Astrocyte (in vitro differentiated cells and primary cell): ENCODE measurements around the gene PDE6B. TPM values are rescaled to one million over a fixed set of nuclear protein-coding genes. Genes with fewer than 3 reads are reported as not detected.

ENCODE experiments used
- DNase-seq: peaks from one replicate; pipeline ENCODE4 v3.0.0-alpha.2; 2010; ENCODE audit warnings: low read depth
- FAIRE-seq: peaks from 2 replicates; lab custom pipeline; 2011; peaks lifted over from hg19 to GRCh38; lab: Jason Lieb, UNC
- H2AFZ ChIP-seq: 2 replicates; pipeline ENCODE4 v1.6.0; 2012; ENCODE audit warnings: low read depth, low read length, inconsistent platforms
- H3K27ac ChIP-seq: 2 replicates; pipeline ENCODE4 v1.5.1; 2011; ENCODE audit warnings: low read depth, low read length, inconsistent platforms
- H3K27me3 ChIP-seq: 2 replicates; pipeline ENCODE4 v1.6.0; 2011; ENCODE audit warnings: low read length, inconsistent platforms; ENCODE audit not compliant: insufficient read depth
- H3K36me3 ChIP-seq: 2 replicates; pipeline ENCODE4 v1.5.1; 2011; ENCODE audit warnings: low read length, inconsistent platforms; ENCODE audit not compliant: insufficient read depth
- H3K4me1 ChIP-seq: 2 replicates; pipeline ENCODE4 v1.5.1; 2011; ENCODE audit warnings: low read length, inconsistent platforms; ENCODE audit not compliant: insufficient read depth
- H3K4me2 ChIP-seq: 2 replicates; pipeline ENCODE4 v1.6.0; 2012; ENCODE audit warnings: low read length, inconsistent platforms
- H3K4me3 ChIP-seq: 2 replicates; pipeline ENCODE4 v1.5.1; 2011; ENCODE audit warnings: low read depth, mild to moderate bottlenecking, low read length, inconsistent platforms; ENCODE audit not compliant: insufficient read depth
- H3K79me2 ChIP-seq: 2 replicates; pipeline ENCODE4 v1.6.0; 2012; ENCODE audit warnings: mild to moderate bottlenecking, low read length, inconsistent platforms; ENCODE audit not compliant: insufficient read depth
- H3K9ac ChIP-seq: 2 replicates; pipeline ENCODE4 v1.6.0; 2012; ENCODE audit warnings: mild to moderate bottlenecking, low read length, inconsistent platforms
- H3K9me3 ChIP-seq: 2 replicates; pipeline ENCODE4 v1.5.1; 2012; ENCODE audit warnings: low read depth, mild to moderate bottlenecking, low read length, inconsistent platforms; ENCODE audit not compliant: insufficient read depth
- H4K20me1 ChIP-seq: 2 replicates; pipeline ENCODE4 v1.6.0; 2012; ENCODE audit warnings: low read length, inconsistent platforms; ENCODE audit not compliant: insufficient read depth
- H3K27ac Mint-ChIP-seq: one replicate; pipeline ENCODE4 v1.8.0; 2021; ENCODE audit warnings: mild to moderate bottlenecking, mixed read lengths; ENCODE audit not compliant: unreplicated experiment
- H3K27me3 Mint-ChIP-seq: one replicate; pipeline ENCODE4 v1.8.0; 2021; ENCODE audit warnings: low read depth, mixed read lengths; ENCODE audit not compliant: unreplicated experiment
- H3K36me3 Mint-ChIP-seq: one replicate; pipeline ENCODE4 v1.8.0; 2021; ENCODE audit warnings: low read depth, mixed read lengths; ENCODE audit not compliant: unreplicated experiment
- H3K4me1 Mint-ChIP-seq: one replicate; pipeline ENCODE4 v1.8.0; 2021; ENCODE audit warnings: low read depth, mixed read lengths; ENCODE audit not compliant: unreplicated experiment
- H3K4me3 Mint-ChIP-seq: one replicate; pipeline ENCODE4 v1.8.0; 2021; ENCODE audit warnings: mild to moderate bottlenecking, moderate library complexity, mixed read lengths; ENCODE audit not compliant: unreplicated experiment
- H3K9me3 Mint-ChIP-seq: one replicate; pipeline ENCODE4 v1.8.0; 2021; ENCODE audit warnings: mild to moderate bottlenecking, mixed read lengths; ENCODE audit not compliant: unreplicated experiment
- CTCF ChIP-seq: IDR thresholded peaks from 2 replicates; pipeline ENCODE4 v1.5.1; 2011; ENCODE audit warnings: low read depth, mild to moderate bottlenecking, inconsistent platforms, low read length, moderate library complexity; ENCODE audit not compliant: insufficient read depth
- EZH2 ChIP-seq: IDR thresholded peaks from 2 replicates; pipeline ENCODE4 v1.6.1; 2012; ENCODE audit warnings: mild to moderate bottlenecking, low read length, inconsistent platforms; ENCODE audit not compliant: insufficient read depth
- total RNA-seq: library from RNA; stranded (reverse); gene quantifications from 2 replicates; pipeline ENCODE4 v1.2.1, GENCODE V29; 2021

PDE6B gene
- total RNA-seq, 1 donor from 2014 or later = 2.8 TPM

- no peak overlapping the region for H3K9ac ChIP-seq
- peaks cover 13% of the 10 kb centered on the region for H3K4me1 ChIP-seq
- H3K36me3 ChIP-seq = no peaks in the 10 kb centered on the region
- peaks cover 8% of the 10 kb centered on the region for H3K4me1 Mint-ChIP-seq
- DNase-seq (no peak), FAIRE-seq (no peak)
- no peaks in the 10 kb centered on the region for H3K9me3 ChIP-seq
- no peaks in the 10 kb centered on the region for H3K9me3 Mint-ChIP-seq
- H3K27me3 ChIP-seq = no peaks in the 10 kb centered on the region
- TF ChIP-seq EZH2 (no peak), CTCF (no peak)
- no peak overlapping the region for H3K4me2 ChIP-seq
- H2AFZ ChIP-seq = no peak overlapping the region
- no peak overlapping the region for H3K4me3 ChIP-seq
- peak overlapping the region; percentile 53 for H3K27ac Mint-ChIP-seq
- H3K27me3 Mint-ChIP-seq = no peaks in the 10 kb centered on the region
- H4K20me1 ChIP-seq = no peaks in the 10 kb centered on the region
- H3K4me3 Mint-ChIP-seq = no peak overlapping the region
- no peak overlapping the region for H3K27ac ChIP-seq
- H3K79me2 ChIP-seq = peaks cover 10% of the 10 kb centered on the region
- H3K36me3 Mint-ChIP-seq = no peaks in the 10 kb centered on the region
These were observed 54.3 kb downstream of the PDE6B start for GRCh38 chr4:679629-680028.

- no peak overlapping the region for H3K27ac Mint-ChIP-seq
- H3K4me3 ChIP-seq = no peak overlapping the region
- H3K4me1 Mint-ChIP-seq = peaks cover 10% of the 10 kb centered on the region
- H4K20me1 ChIP-seq = no peaks in the 10 kb centered on the region
- no peaks in the 10 kb centered on the region for H3K27me3 ChIP-seq
- peaks cover 2% of the 10 kb centered on the region for H3K36me3 Mint-ChIP-seq
- no peak for FAIRE-seq
- no peak overlapping the region for H2AFZ ChIP-seq
- no peak overlapping the region for H3K9ac ChIP-seq
- no peak overlapping the region for H3K4me2 ChIP-seq
- peaks cover under 1% of the 10 kb centered on the region for H3K27me3 Mint-ChIP-seq
- H3K9me3 ChIP-seq = no peaks in the 10 kb centered on the region
- no peak for TF ChIP-seq CTCF
- TF ChIP-seq EZH2 = no peak
- H3K4me3 Mint-ChIP-seq = peak overlapping the region; percentile 40
- no peaks in the 10 kb centered on the region for H3K36me3 ChIP-seq
- H3K9me3 Mint-ChIP-seq = no peaks in the 10 kb centered on the region
- peaks cover 10% of the 10 kb centered on the region for H3K4me1 ChIP-seq
- DNase-seq = no peak
- H3K79me2 ChIP-seq = peaks cover 5% of the 10 kb centered on the region
- no peak overlapping the region for H3K27ac ChIP-seq
These were observed 54.7 kb downstream of the PDE6B start for GRCh38 chr4:680091-680490.

- Mint-ChIP-seq H3K27me3 (peaks cover 3% of the 10 kb centered on the region), H3K27ac (no peak overlapping the region), H3K9me3 (no peaks in the 10 kb centered on the region), H3K36me3 (peaks cover 4% of the 10 kb centered on the region), H3K4me3 (peak overlapping the region; percentile 40), H3K4me1 (peaks cover 14% of the 10 kb centered on the region)
- Histone ChIP-seq H3K27me3 (no peaks in the 10 kb centered on the region), H4K20me1 (no peaks in the 10 kb centered on the region), H3K9me3 (no peaks in the 10 kb centered on the region), H3K27ac (no peak overlapping the region), H3K4me2 (peak overlapping the region; percentile 80), H3K4me1 (peaks cover 6% of the 10 kb centered on the region), H3K9ac (no peak overlapping the region), H3K79me2 (peaks cover under 1% of the 10 kb centered on the region), H3K4me3 (peak overlapping the region; percentile 17), H2AFZ (peak overlapping the region; percentile 52), H3K36me3 (no peaks in the 10 kb centered on the region)
- FAIRE-seq (no peak), DNase-seq (no peak)
- TF ChIP-seq CTCF = no peak
- TF ChIP-seq EZH2 = no peak
These were observed 55.2 kb downstream of the PDE6B start for GRCh38 chr4:680551-680927.
